GM23248 (cell line): Measurements from ENCODE around the gene C5orf58.

ENCODE experiments used
- EZH2 ChIP-seq: fragments of 200-600 bp; sonication (generic); IDR thresholded peaks from 2 replicates; pipeline ENCODE4 v1.6.1; 2018; ENCODE audit warnings: antibody characterized with exemption, mild to moderate bottlenecking; ENCODE audit not compliant: insufficient read depth, poor library complexity, severe bottlenecking
- EZH2phosphoT487 ChIP-seq: fragments of 200-600 bp; sonication (generic); IDR thresholded peaks from 2 replicates; pipeline ENCODE4 v1.6.1; 2018; ENCODE audit warnings: antibody characterized with exemption, moderate library complexity, mild to moderate bottlenecking, low read depth; ENCODE audit not compliant: insufficient read depth

GRCh38 chr5:170223906-170224305, 8.9 kb upstream of the C5orf58 start:
- no peak for TF ChIP-seq EZH2
- TF ChIP-seq EZH2phosphoT487: no peak
